Measurements from ENCODE around the gene RABL3.

DNA sequence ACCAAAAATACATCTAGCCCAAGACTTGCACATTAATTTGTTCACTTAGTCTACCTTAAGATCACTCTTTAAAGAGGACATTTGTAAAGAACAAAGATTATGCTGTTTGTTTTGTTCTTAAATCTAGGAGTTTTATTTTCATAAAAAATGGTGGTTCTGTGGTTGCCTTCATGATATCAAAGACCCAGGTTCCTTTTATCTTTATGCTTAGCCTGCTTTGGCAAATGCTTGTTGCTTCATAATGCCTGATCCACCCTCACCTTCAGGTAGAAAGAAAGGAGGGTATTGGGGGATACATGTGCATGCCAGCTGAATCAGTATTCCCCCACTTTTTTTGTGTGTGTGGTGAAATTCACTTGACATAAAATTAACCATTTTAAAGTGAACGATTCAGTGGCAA, 48.7 kb upstream of the RABL3 start:
- TF ChIP-seq CTCF (IDR thresholded peaks at IDR 0.05; ENCODE audit: low read depth, low read length) (no peak), EZH2phosphoT487 (IDR thresholded peaks at IDR 0.05; ENCODE audit: low read depth) (no peak)

Measured in OCI-LY3 (cell line).